Activated CD4-positive, alpha-beta T cell treated with anti-CD3 and anti-CD28 coated beads, Interleukin-2, Interleukin-6, amounts not matched to agents 100 ng/mL and 50 ng/mL, durations not matched to agents 16 hours and 8 hours (primary cell): ENCODE measurements around the gene WNK1.
"Not testable (repeated sequence)": the region's sequence is repeated elsewhere in the genome, so short reads cannot be mapped to it uniquely, and the experiment has no call there.

Experiments used
- DNase-seq: peaks from one replicate; pipeline ENCODE4 v3.0.0-alpha.2; 2020

The WNK1 gene

GRCh38 chr12:913919-914698 lies 161.7 kb downstream of the WNK1 start:
- no peak for DNase-seq

GRCh38 chr12:915090-915489 lies 162.7 kb downstream of the WNK1 start:
- peak; percentile 4 for DNase-seq

- DNase-seq: no peak
Observed at GRCh38 chr12:916240-916639, 163.9 kb downstream of the WNK1 start.

GRCh38 chr12:916712-917445 lies 164.5 kb downstream of the WNK1 start:
- DNase-seq: no peak

GRCh38 chr12:920676-921075 lies 168.3 kb downstream of the WNK1 start:
- DNase-seq: no peak

- DNase-seq: no peak
Observed at GRCh38 chr12:922285-922684, 169.9 kb downstream of the WNK1 start.

GRCh38 chr12:926641-927040 lies 174.3 kb downstream of the WNK1 start:
- no peak for DNase-seq

- no peak for DNase-seq
Observed at GRCh38 chr12:931060-931459, 178.7 kb downstream of the WNK1 start.

- DNase-seq: no peak
Observed at GRCh38 chr12:931591-931990, 179.2 kb downstream of the WNK1 start.

- not testable (repeated sequence) for DNase-seq
Observed at GRCh38 chr12:935891-936290, 183.5 kb downstream of the WNK1 start.

- no peak for DNase-seq
Observed at GRCh38 chr12:936377-937345, 184.3 kb downstream of the WNK1 start.

- DNase-seq: no peak
Observed at GRCh38 chr12:938810-939209, 186.4 kb downstream of the WNK1 start.

GRCh38 chr12:943051-943450 lies 190.7 kb downstream of the WNK1 start:
- DNase-seq: no peak

- no peak for DNase-seq
Observed at GRCh38 chr12:944211-944610, 191.8 kb downstream of the WNK1 start.

- DNase-seq: no peak
Observed at GRCh38 chr12:946212-946611, 193.8 kb downstream of the WNK1 start.

GRCh38 chr12:946631-947030 lies 194.3 kb downstream of the WNK1 start:
- peak; percentile 63 for DNase-seq

- no peak for DNase-seq
Observed at GRCh38 chr12:948238-948637, 195.9 kb downstream of the WNK1 start.

- peak; percentile 98 for DNase-seq
Observed at GRCh38 chr12:949453-950191, 197.2 kb downstream of the WNK1 start, which contains the start of gene RAD52. RAD52 (minus strand) TSS chr12:949694; CDS start chr12:933058, 16,636 bp downstream.

GRCh38 chr12:951176-951575 lies 198.8 kb downstream of the WNK1 start:
- no peak for DNase-seq

- DNase-seq: peak; percentile 19
Observed at GRCh38 chr12:953776-954175, 201.4 kb downstream of the WNK1 start.

GRCh38 chr12:954741-955140 lies 202.4 kb downstream of the WNK1 start:
- DNase-seq: no peak

- no peak for DNase-seq
Observed at GRCh38 chr12:955939-956338, 203.6 kb downstream of the WNK1 start.
